Activated CD8-positive, alpha-beta memory T cell treated with anti-CD3 and anti-CD28 coated beads for 48 hours (primary cell): Measurements from ENCODE around the gene SFTPB.
"Not testable (repeated sequence)": the region's sequence is repeated elsewhere in the genome, so short reads cannot be mapped to it uniquely, and the experiment has no call there.

Experiments used
- DNase-seq, 3 experiments: peaks; one replicate each; pipeline ENCODE4 v3.0.0-alpha.2; 2020; ENCODE audit warnings: low read depth in 2 of 3, low spot score in 2 of 3

Gene SFTPB

DNA sequence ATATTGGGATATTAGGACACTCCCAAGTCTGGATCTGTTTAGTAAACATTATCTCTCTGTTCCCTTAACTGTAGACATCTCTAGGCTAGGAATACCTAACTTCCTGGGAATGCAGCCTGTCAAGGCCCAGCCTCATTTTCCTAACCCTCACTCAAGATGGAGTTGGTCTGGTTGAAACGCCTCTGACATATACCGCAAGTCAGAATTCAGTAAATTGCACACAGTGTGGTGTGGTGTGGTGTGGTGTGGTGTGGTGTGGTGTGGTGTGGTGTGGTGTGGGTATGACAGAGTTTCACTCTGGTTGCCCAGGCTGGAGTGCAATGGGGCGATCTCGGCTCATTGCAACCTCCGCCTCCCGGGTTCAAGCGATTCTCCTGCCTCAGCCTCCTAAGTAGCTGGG lies 53.2 kb downstream of the SFTPB start:
- not testable (repeated sequence) for DNase-seq

GRCh38 chr2:85613717-85614515 lies 54.1 kb downstream of the SFTPB start:
- DNase-seq: no peak

- peak; percentile 69 to 84 (median 80) for DNase-seq
Observed at GRCh38 chr2:85611705-85612587, 56.1 kb downstream of the SFTPB start, which contains the start of gene C2orf68. Gene C2orf68 (minus strand): TSS chr2:85612066. CDS start chr2:85611984, 82 bp downstream.

DNA sequence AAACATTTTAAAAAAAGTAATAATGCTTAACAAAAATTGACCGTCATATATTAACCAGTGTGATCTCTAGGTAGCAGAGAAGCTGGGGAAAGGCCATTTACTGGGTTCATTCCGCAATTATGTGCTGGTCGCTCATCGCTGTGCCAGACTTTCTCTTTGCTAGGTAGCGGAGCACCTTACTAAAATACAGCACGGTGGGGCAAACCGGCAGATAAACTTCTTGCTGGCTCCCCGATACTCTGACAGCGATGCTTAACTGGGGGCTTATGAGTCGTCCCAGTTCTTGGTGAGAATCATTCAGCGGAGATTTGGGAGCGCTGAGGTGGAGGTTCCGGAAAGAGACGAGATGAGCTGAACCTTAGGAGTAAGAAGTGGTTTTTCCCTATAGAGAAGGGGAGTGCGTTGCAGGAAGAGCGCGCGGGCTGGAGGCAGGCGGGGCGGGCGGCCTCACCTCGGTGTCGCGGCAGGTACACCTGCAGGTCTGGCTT lies 56.7 kb downstream of the SFTPB start:
- DNase-seq: no peak
